ENCODE results near the gene SCCPDH.

Gene SCCPDH

DNA sequence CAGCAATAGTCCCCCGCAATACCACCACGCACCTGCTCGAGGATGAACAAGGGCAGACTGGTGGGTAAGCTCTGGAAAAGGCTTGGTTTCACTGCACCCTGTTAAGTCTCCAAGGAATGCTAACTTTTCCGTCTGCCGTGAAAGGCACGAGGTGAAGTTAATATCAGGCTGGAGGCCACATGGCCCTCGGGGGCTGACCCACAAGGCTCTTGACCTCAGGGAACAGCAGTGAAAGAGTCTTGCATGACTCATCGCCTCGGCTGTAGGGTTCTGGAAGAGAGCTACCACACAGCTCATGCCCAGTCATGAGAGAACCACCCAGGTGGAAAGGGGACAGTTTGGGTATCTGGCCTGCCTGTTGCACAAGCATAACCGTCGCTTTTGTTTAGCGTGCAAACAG, 24.7 kb downstream of the SCCPDH start:
- DNase-seq (ENCODE audit: low spot score): no peak
- ChIA-PET CTCF (interaction anchor here (0.6 to 1.6 kb wide), 2 partner anchors 25 to 60 kb away, joined by 3 to 4 read pairs; no protein-coding TSS in a partner anchor), POLR2A (ENCODE audit: low non-redundant PET) (no interaction called here)
- H3K27ac ChIP-seq: no peak overlapping the region
- TF ChIP-seq, protein P1, sequence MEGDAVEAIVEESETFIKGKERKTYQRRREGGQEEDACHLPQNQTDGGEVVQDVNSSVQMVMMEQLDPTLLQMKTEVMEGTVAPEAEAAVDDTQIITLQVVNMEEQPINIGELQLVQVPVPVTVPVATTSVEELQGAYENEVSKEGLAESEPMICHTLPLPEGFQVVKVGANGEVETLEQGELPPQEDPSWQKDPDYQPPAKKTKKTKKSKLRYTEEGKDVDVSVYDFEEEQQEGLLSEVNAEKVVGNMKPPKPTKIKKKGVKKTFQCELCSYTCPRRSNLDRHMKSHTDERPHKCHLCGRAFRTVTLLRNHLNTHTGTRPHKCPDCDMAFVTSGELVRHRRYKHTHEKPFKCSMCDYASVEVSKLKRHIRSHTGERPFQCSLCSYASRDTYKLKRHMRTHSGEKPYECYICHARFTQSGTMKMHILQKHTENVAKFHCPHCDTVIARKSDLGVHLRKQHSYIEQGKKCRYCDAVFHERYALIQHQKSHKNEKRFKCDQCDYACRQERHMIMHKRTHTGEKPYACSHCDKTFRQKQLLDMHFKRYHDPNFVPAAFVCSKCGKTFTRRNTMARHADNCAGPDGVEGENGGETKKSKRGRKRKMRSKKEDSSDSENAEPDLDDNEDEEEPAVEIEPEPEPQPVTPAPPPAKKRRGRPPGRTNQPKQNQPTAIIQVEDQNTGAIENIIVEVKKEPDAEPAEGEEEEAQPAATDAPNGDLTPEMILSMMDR (conservative IDR thresholded peaks at IDR 0.05; ENCODE audit: low read depth): no peak

DNA sequence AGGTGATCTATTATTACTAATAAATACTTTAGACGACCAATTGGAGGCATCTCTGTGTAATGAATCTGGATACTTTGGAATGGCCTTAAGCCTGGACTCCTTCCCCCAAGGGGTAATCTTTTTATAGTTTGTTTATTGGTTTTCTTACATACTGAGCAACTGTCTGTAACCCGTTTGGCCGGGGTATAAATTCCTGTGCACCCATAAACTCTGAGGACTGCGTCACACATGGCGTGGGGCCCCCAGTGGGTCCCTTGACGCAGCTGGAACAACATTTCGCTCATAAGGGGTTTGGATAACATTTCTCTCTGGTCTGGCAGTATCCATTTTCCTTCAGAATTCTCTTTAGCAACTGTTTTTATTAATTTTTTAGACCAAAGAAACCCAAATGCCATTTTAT, 26.5 kb downstream of the SCCPDH start:
- H3K27ac ChIP-seq: no peak overlapping the region
- no peak for DNase-seq (ENCODE audit: low spot score)
- POLR2A ChIA-PET (ENCODE audit: low non-redundant PET): no interaction called here
- TF ChIP-seq, protein P1 (conservative IDR thresholded peaks at IDR 0.05; ENCODE audit: low read depth): no peak
- CTCF ChIA-PET: no interaction called here

DNA sequence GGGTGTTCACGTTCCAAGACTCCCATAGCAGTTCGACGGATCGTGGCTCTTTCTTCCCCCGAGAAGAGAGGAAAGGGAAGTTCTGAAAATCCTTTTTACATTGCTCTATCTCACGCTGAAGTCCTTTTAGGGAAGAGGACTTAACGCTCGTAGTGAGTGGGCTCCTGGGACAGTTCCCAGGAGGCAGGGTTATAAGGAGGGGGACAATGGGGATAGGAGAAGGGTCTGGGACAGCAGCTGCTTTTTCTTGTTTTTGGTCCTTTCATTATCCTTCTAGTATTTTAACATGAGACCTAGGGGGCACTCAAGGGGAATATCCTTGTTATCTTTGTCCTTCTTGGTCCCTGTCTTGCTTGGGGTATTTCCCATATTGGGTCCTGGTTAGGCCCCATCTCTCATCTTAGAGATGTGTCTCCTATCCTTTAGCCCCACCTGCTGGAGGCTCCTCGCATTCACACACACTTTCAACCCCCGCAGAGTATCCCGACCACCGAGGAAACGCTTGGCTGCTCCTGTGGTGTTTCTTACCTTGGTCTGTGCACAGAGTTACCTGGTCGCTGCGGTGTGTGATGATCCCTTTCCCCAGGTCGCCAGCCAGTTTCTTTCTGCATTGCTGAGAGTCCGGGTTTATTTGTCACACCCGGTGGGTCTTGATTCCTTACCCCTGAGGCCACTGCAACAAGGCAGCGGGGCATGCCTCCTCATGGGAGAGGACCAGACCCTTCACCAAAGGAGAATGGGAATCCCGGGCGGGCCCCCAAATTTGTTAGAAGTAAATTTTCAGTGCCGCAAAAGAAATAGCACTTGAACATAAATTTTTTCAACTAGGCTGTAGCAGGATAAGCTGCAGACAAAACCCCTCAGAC, 29.7 kb downstream of the SCCPDH start:
- CTCF ChIA-PET: interaction anchor here (0.5 to 1.0 kb wide), 6 partner anchors 65 to 1601 kb away, joined by 3 to 7 read pairs (median 3); no protein-coding TSS in a partner anchor
- POLR2A ChIA-PET (ENCODE audit: low non-redundant PET): no interaction called here
- DNase-seq (ENCODE audit: low spot score): peak; percentile 57
- TF ChIP-seq, protein P1 (conservative IDR thresholded peaks at IDR 0.05; ENCODE audit: low read depth): peak; percentile 83
- no peak overlapping the region for H3K27ac ChIP-seq

DNA sequence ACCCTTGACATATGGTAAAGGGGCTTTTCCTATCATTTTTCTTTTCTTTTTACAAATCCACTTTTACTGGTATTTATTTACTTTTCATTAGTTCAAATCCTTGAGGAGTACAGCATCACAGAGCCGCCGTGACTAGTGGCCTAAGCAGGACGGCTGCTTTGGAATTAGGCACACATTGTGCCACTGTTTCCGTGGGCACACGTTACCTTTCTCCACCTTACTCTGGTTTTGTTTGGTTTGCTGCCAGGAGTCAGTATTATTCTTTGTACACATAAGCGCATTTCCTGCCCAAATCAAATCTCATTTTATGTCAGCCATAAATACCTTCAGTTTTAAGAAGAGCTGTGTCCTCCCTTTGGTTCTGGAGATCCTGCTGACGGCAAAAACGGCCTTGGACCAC, 31.2 kb downstream of the SCCPDH start:
- no peak overlapping the region for H3K27ac ChIP-seq
- TF ChIP-seq, protein P1 (conservative IDR thresholded peaks at IDR 0.05; ENCODE audit: low read depth): no peak
- DNase-seq (ENCODE audit: low spot score): no peak
- ChIA-PET CTCF (interaction anchor here (0.8 kb wide), 1 partner anchor 11 kb away, joined by 4 read pairs; no protein-coding TSS in a partner anchor), POLR2A (ENCODE audit: low non-redundant PET) (no interaction called here)

DNA sequence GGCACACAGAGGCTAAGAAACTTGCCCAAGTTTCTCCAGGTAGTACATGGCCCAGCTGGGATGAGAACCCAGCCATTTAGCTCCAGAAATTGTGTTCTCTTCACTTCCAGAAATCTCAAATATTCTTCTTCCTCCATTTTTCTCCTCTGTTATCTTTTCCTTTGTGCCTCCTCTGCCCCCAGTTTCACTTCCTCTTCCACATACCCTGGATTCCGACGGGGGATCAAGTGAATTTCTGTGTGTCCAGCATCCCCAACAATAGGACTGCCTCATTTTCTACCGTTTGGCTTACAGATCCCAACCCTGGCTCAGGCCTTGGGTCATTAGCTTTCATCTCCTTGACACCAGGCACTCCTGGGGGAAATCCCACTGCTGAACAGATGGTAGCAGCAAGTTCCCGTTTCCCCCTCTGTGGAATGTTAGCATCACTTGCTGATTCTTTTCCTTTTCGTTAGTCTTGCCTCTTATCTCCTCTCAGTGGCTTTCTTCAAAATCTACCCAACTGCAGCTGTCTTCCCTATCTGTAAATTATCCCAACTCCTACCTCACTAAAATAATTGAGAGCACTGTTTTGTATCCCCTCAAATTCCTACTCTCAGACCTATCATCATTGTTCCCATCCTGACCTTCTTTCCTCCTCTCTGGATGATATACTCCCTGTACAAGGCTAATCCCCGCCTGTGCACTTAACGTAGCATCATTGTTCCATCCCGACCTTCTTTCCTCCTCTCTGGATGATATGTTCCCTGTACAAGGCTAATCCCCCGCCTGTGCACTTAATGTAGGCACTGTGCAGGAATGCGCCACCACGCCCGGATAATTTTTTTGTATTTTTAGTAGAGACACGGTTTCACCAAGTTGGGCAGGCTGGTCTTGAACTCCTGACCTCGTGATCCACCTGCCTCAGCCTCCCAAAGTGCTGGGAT, 36.5 kb downstream of the SCCPDH start:
- DNase-seq (ENCODE audit: low spot score): no peak
- TF ChIP-seq, protein P1 (conservative IDR thresholded peaks at IDR 0.05; ENCODE audit: low read depth): no peak
- H3K27ac ChIP-seq: no peak overlapping the region
- POLR2A ChIA-PET (ENCODE audit: low non-redundant PET): no interaction called here
- CTCF ChIA-PET: no interaction called here

DNA sequence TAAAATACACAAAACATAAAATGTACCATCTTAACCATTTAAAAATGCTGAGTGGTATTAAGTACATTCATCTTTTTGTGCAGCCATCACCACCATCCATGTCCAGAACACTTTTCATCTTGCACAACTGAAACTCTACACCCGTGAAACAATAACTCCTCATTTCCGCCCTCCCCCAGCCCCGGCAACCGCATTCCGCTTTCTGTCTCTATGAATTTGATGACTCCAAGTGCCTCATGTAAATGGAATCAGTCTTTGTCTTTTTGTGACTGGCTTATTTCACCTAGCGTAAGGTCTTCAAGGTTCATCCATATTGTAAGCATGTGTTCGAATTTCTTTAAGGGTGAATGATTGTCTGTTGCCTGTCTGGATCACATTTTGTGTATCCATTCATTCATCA, 37.2 kb downstream of the SCCPDH start:
- DNase-seq (ENCODE audit: low spot score): no peak
- POLR2A ChIA-PET (ENCODE audit: low non-redundant PET): no interaction called here
- CTCF ChIA-PET: no interaction called here
- H3K27ac ChIP-seq: no peak overlapping the region
- TF ChIP-seq, protein P1 (conservative IDR thresholded peaks at IDR 0.05; ENCODE audit: low read depth): no peak

All from RWPE1 (cell line).